Activated CD8-positive, alpha-beta memory T cell treated with anti-CD3 and anti-CD28 coated beads for 48 hours (primary cell): ENCODE measurements around the gene RALGPS1.
"Not testable (repeated sequence)": the region's sequence is repeated elsewhere in the genome, so short reads cannot be mapped to it uniquely, and the experiment has no call there.

Experiments used
- DNase-seq, 3 experiments: peaks; one replicate each; pipeline ENCODE4 v3.0.0-alpha.2; 2020; ENCODE audit warnings: low read depth in 2 of 3, low spot score in 2 of 3

The RALGPS1 gene

DNA sequence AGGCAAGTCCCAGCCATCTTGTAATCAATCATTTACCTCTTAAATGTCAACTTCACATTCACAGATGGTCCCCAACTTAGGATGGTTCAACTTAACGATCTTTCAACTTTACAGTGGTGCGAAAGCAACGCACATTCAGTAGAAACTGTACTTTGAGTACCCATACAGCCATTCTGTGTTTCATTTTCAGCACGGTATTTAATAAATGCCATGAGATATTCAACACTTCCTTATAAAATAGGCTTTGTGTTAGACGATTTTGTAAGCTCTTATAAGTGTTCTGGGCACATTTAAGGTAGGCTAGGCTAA lies 254.9 kb downstream of the RALGPS1 start:
- DNase-seq, result no peak

DNA sequence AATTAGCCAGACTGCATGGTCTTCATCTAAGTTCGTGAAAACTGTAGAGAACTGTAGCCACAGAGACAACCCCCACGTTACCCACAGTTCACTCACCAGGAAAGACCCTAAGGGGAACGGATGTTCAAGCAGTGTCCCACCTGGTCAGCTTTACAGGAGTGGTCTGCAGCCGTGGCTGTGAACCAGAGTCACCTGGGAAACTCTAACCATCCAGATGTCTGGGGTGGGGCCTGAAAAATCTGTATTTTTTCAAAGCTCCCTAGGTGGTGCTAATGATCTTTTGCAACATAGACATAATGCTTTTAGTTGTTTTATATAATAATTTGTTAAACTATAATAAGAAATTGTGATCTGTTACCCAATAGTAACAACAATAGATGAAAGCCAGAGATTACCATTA lies 255.5 kb downstream of the RALGPS1 start:
- no peak for DNase-seq

DNA sequence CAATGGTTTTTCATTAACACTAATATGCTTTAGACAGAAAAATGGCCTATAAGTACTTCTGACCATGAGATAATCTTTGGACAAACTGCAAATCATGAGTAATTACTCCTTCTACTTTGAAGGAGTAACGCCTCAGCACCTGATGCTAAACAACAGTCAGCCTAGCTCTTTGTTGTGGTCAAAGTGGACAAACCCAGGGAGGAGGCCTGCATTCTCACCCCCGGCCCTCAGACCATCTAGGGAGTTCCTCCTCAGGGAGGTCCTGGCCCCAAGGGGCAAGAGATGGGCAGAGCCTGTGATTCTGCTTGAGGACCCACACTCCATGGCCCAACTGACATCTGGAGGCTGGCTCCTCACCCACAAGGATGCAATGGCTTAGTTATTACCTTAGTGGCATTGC lies 256.1 kb downstream of the RALGPS1 start:
- DNase-seq, result no peak

DNA sequence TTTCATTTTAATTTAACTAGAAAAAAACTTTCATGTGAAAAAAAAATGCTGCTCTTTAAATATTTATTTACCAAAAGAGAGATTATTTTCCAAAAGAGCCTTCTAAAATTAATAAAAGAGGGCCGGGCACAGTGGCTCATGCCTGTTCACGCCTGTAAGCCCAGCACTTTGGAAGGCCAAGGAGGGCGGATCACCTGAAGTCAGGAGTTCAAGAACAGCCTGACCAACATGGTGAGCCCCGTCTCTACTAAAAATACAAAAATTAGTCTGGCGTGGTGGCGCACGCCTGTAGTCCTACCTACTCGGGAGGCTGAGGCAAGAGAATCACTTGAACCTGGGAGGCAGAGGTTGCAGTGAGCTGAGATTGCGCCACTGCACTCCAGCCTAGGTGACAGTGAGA lies 256.8 kb downstream of the RALGPS1 start:
- not testable (repeated sequence) for DNase-seq

DNA sequence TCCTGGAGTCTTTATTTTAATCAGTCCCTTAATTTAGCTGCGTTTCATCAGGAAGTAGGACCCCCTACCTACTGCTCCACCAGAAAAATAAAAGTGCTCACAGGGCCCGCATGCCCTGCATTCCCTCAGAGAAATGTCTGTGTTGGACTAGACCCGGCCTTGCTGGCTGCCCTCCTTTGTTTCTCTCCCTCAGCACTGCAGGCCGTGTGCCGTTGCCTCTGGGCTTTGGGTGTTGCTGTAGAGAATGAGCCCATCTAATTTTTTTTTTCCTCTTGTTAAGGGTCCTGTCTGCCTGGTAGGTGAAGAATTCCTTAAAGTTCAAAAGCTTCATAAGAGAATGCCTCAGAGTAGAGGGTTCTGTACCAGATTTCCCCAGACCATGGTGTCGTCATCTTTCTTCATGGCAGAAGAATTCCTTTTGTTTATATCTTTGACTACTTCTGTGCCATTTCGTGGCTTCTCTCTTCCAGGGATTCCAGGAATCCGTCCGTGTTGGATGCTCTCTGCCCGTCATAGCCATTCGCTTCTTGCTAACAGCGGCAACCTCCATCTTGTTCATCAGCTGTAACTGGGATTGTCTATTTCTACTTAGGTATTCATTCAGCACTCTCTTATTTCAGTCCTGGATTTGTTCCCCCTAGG lies 257.6 kb downstream of the RALGPS1 start:
- DNase-seq, result no peak

DNA sequence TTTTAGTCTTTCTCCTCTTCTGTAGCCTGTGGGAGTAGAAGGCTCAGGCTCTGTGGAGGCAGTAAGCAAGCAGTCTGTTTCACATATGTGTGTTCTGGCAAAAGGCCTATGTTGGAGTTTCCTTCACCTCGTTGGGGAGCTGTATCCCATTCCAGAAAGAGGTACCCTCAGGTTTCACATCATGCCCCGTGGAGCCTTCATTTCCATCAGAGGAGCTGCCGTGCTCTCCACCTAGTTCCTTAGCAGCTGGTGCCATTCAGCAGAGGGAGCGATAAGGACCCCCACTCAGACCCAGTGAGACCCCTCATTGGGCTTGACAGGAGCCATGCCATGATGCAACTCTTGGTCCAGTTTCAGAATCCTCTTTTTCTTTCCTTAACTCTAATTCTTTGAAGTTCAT lies 258.5 kb downstream of the RALGPS1 start:
- DNase-seq, result no peak

DNA sequence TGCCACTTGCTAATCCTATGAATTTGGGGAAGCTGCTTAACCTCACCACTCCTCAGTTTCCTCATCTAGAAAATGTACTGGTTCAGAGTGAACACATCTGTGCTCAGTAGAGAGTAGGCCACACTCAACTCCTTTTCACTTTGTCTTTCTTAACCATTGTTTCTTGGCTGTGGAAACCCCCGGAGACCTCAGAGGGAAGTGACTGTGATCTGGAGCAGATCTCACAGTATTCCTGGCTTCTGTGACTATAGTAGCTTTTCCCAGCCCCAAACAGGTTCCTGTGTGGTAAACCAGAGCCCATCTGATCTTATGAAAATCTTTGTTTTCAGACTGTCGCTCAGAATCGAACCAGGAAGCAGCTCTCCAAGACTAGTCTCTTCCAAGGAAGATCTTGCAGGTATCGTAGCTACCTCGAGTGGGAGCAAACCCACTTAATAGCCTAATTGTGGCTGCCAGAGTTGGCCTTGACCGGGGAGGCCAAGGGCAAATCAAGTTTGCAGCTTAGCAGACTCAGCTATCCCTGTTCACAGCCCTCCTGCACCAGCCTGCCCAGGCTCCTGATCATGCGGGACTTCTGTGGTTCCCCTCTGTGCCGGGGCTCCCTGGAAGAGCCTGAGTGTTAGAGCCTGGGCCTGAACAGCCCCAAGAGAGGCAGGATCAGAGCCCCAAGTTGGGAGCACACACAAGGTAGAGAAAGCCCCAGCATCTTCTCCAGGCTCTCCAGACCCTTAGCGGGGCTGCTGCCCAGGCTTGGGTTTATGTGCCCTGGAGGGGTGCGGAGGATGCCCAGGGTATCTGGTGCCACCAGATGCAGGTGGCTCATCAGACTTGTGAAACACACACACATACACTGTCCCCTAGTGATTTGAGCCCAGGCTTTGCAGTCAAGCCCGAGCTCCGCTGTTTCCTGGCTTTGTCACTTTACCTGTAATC lies 260.1 kb downstream of the RALGPS1 start:
- no peak for DNase-seq

DNA sequence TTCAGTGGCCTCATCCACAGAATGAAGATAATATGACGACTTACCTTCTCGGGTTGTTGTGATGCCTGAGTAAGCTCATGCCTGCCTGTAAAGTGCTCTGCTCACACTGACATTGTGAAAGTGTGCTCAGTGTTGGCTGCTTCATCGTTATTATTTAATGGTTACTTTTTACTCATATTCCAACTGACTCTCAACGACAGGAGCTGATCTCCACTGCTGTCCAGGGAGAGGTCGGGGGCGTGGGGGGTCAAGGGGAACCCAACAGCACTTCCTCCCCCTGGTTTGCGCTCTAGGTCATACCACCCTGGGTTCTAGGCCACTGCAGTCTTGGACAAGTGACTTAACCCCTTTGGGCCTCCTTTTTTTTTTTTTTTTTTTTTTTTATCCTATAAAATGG lies 260.7 kb downstream of the RALGPS1 start:
- DNase-seq, result no peak

DNA sequence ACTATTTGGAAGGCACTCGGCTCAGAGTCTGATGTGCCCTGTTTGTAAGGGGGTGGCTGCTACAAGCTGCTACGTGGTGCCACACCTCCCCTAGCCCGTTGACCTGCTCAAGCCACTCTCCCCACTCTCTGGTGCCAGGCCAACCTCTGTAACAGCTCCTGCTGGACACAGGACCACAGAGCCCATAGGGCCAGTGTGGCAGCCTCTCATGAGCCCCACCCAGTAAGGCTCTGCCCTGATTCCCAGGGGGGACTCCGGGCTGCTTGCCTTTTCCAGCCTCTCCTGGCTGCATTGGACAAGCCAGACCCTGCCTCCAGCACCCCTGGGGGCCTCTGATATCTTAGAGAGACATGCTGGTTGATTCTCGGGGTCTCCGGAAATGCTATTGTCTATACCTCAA lies 261.2 kb downstream of the RALGPS1 start:
- no peak for DNase-seq

DNA sequence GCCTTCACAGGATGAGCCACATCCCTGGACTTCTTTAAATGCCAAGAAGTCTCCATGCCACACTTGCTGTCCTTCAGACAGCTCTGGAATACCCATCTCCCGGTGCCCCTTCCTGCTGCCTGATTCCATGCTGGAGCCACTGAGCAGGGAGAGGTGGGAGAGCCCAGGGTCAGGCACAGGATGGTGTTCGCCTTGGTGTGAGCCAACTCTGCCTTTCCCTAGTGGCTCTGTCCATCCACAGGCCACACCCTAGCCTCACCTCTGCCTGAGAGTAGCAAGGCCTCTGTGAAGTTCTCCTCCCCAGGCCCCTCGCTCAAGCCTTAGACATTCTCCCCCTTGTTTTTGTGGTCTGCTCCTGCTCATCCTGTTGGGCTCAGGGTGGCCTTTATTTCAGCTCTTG lies 262.0 kb downstream of the RALGPS1 start:
- DNase-seq, result no peak

DNA sequence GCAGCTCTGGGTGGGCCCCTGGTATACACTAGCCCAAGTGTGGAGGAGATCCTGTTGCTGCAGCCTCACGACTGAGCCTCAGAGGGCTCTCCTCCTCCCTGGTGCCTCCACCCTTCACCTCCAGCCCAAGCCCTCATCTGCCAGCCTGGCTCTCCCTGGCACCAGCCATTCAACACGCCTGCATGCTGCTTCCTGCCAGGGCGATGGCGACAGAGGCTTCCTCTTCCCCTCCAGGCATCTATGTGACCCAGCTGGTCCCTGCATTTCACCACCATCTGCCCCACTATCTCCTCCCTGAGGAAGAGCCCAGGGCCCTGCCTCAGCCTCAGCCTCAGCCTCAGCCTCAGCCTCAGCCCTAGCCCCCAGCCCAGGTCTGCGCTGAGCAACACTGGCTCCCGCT lies 262.6 kb downstream of the RALGPS1 start:
- DNase-seq, result no peak

DNA sequence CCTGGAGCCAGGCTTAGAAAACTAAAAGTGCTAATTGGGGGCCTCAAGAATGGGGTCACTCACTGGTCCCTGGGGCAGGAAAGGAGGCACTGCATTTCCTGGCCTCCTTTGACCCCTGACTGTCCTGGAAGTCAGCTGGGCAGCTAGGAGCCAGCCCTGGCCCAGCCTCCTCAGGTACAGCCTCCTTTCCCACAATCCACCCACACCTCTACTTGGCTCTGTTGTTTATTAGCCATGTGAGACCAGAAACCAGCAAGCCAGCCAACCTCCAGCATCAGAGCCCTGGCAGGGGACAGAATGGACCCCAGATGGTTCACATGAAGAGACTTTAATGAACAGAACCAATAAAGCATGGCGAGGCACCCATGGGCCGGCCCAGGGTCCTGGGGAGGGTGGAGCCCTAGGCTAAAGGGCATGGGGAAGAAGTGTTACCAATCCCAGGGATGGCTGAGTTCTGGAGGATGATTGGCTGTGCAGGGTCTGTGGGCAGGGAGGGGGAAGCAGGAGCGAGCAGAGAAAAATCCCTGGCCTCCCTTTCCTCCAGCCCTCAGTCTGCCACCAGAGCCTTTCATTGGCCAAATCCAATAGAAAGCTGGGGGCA lies 263.2 kb downstream of the RALGPS1 start:
- no peak for DNase-seq

DNA sequence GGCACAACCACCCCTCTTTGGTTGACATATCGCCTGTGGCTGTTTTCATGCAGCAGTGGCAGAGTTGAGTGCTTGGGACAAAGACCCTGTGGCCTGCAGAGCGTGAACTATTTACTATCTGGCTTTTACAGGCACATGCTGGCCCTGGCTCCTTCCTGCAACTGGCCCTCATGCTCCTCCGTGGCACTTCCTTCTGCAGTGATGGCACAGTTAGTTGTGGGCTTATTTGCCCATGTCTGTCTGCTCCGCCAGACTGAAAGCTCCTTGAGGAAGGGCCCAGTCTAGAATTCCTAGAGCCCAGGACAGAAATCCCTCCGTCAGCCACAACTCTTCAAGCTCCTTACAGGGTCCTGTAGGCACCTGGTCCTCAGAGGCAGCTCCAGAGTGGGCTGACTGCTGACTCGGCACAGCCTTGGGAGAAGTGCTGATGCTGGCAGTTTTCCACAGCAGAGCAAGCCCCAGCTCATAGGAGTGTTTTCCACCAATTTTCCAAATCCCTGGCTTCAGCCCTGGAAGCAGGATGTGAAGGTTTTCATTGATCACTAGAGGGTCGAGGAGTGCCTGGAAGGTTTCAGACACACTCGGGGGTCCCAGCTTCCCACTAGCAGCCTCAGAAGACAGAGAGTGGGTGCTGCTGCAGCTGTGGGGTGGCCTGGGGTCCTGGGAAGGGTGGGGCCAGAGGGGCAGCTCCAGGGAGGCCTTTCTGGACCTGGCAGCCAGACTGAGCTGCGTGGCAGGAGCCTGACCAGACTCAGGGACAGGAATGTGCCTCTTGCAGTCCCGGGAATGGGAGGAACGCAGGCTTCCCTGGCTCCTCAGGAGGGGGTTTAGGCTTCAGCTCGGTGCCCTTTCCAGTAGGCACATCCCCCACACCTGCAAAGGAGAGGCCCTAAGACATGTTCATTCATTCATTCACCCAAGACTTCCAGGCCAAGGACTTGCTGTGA lies 264.4 kb downstream of the RALGPS1 start:
- DNase-seq, result no peak

DNA sequence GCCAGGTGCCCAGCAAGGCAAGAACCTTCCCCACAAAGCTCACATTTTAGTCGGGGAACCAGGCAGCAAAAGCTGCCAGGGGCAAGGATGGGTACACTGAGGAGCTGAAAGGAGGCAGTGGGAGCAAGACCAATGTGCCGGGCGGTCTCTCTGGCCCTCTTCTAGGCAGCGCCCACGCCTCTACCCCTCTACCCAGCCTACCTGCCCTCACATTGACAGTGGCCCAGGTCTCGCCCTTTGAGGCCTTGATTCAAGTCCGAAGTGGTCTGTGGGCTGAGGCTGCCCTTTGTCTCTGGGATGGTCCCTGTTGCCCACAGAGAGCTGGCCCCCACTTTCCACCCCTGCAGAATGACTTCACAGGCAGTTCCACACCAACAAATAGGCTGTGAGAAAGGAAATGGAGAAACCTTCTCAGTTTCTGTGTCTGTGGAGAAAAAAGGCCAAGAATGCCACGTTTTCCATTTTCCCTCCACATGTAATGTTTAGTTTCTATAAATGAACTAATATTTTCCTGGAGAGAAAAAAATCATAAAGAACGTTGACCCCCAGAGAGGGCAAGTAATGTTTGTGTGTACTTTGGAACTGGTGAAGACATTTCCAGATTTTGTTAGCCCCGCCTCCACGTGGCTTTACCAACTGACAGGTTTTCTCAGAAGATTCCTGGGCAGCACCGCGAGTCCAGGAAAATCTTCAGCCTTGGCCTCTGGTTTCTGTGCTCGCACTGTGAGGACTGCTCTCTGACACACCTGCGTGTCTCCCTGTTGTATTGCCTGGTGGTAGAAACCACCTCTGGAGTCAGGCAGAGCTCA lies 265.3 kb downstream of the RALGPS1 start:
- DNase-seq, result no peak

DNA sequence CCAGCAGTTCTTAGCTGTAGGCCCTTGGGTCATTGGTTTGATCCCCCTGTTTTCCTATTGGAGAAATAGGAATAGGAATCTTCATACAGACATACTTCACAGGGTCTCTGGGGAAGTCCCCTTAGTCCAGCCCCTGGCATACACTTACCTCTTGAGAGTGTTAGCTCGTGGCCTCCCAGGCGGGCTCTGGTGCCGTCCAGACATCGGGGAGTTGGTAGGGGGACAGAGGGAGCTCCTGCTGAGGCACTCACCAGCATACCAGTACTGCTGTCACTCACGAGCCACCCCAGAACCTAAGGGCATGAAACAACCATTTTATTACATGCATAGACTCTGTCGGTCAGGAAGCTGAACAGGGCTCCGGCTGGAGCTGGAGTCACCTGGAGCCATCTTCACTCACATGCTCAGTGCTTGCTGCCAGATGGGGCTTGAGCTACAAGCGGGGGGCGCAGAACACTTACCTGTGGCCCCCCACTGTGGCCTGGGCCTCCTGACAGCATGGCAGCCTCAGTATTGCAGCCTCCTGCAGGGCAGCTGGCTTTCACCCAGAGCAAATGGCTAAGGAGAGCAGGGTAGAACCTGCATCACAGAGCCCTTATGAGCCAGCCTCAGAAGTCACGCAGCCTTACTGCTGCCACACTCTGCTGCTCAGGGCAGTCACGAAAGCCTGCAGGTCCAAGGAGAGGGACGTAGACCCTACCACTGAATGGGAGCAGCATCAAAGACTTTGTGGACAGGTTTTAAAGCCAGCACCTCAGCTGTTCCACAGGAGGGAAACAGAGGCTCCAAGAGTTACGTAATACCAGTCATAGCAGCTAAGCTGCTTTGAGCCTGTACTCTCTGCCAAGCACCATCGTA lies 266.1 kb downstream of the RALGPS1 start:
- no peak for DNase-seq

DNA sequence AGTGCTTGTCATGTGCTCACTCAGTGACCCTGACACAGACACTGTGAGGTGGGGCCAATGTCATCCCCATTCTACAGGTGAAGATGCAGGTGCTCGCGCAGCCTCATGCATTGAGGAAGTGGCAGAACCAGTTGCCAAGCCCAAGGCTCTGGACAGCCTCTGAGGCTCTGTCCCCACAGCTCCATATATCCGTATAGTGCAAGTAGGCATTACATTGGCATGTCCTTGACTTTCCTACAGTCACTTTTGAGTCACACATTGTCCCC lies 266.7 kb downstream of the RALGPS1 start:
- DNase-seq, result no peak

DNA sequence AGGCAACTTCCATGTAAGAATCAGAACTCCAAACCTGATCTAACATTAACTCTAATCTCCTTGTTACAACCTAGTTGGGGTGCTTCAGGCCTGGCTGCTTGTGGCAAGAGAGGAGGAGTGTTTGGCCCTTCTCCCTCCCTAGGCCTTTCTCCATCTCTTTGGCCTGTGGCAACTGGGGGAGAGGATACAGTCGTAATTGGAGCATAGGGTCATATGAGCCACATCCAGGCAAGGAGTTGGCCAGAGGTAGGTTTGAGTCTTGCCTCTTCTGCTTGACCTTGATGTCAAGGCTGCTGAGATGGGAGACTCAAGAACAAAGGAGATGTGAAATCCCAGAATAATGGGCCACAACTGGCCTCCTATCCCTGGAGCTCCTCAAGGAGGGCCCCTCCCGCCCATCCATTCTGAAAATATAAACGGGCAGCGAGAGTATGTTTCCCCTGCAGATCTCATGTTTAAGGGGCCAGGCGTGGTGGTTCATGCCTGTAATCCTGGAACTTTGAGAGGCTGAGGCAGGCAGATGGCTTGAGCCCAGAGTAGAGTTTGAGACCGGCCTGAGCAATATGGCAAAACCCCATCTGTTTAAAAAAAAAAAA lies 267.1 kb downstream of the RALGPS1 start:
- DNase-seq, result no peak

DNA sequence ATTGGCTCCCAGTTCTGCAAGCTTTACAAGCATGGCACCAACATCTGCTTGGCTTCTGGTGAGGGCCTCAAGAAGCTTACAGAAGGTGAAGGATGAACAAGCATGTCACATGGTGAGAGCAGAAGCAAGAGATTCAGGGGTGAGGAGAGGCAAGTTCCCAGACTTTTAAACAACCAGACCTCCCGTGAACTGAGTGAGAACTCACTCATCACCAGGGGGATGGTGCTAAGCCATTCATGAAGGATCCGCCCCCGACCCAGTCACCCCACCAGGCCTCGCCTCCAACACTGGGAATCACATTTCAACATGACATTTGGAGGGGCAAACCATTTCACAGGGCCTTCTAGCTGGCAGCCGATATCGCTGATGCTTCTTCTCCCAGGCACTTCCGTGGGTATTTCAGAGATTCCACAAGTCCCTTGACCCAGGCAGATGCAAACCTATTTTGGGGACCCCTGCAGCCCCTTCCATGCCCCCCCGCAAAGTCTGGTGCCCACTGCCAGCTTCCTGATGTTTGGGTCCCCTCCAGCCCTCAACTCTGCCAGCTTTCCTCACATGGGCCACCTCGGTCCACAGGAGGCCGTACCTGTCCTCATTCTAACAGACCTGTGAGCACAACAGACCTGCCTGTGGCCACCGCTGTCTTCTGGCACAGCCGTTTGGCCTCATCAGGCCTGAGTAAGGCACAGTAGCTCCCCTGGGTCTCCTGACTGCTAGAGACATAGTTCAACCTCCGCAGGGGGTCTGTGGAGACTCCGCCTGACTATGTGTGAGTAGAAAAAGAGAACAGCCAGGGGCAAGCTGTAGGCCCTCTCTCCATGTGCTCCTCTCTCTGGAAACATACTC lies 268.5 kb downstream of the RALGPS1 start:
- no peak for DNase-seq
